ENCODE measurements around the gene KIAA0586. TPM values are rescaled to one million over a fixed set of nuclear protein-coding genes. Genes with fewer than 3 reads are reported as not detected.

KIAA0586 gene
- total RNA-seq, 4 donors from 2014 or later, result 3.6 to 37.5 (median 15.0) TPM

DNA sequence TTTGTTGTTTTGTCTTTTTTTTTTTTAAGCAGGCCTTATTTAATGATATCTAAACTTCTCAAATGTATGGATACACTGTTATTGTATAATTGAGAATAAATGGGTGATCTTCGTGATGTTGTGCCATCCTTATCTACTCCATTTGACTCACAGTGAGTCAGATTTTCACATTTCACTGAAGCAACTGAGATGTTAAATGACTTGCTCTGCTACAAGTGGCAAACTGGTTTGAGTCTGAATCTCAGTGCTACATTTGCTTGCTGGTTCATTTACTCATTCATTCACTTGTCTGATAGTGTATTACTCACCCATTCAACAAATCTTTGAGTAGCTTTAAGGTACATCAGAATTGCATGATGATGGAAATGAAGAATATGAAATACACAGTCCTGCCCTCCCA lies 2.6 kb downstream of the KIAA0586 start:
- Histone ChIP-seq H3K9me3 (no peaks in the 10 kb centered on the region), H3K27me3 (no peaks in the 10 kb centered on the region), H3K4me1 (no peaks in the 10 kb centered on the region), H3K36me3 (no peaks in the 10 kb centered on the region), H3K4me3 (no peak overlapping the region), H3K27ac (no peak overlapping the region)
- TF ChIP-seq POLR2A (IDR thresholded peaks at IDR 0.05), result no peak
- TF ChIP-seq, protein P1, sequence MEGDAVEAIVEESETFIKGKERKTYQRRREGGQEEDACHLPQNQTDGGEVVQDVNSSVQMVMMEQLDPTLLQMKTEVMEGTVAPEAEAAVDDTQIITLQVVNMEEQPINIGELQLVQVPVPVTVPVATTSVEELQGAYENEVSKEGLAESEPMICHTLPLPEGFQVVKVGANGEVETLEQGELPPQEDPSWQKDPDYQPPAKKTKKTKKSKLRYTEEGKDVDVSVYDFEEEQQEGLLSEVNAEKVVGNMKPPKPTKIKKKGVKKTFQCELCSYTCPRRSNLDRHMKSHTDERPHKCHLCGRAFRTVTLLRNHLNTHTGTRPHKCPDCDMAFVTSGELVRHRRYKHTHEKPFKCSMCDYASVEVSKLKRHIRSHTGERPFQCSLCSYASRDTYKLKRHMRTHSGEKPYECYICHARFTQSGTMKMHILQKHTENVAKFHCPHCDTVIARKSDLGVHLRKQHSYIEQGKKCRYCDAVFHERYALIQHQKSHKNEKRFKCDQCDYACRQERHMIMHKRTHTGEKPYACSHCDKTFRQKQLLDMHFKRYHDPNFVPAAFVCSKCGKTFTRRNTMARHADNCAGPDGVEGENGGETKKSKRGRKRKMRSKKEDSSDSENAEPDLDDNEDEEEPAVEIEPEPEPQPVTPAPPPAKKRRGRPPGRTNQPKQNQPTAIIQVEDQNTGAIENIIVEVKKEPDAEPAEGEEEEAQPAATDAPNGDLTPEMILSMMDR (IDR thresholded peaks at IDR 0.05), result no peak
- intact Hi-C loops (cut with DNase I; ENCODE audit: low total_unique reads), result no loop called here
- no peak for DNase-seq

DNA sequence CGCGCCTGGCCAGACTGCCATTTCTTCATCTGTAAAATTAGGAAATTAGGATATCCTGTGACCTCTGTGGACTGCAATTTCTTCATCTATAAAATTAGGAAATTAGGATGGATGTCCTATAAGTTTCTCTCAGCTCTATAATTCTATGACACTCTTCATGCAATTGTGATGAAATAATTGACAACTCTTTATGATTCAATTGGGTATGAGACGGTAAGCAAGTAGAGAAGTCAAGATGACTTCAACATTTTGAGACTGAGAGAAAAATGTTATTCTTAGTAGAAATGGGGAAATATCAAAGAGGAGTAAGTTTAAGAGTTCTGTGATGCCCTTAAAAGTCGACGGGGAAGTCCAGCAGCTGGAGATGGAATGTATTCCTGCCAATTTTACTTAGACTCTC lies 12.0 kb downstream of the KIAA0586 start:
- H3K4me1 ChIP-seq, result no peaks in the 10 kb centered on the region
- H3K9me3 ChIP-seq, result no peaks in the 10 kb centered on the region
- no peaks in the 10 kb centered on the region for H3K27me3 ChIP-seq
- no peak overlapping the region for H3K4me3 ChIP-seq
- intact Hi-C loops (cut with DNase I; ENCODE audit: low total_unique reads), result no loop called here
- TF ChIP-seq POLR2A (IDR thresholded peaks at IDR 0.05), result no peak
- TF ChIP-seq, protein P1 (IDR thresholded peaks at IDR 0.05), result no peak
- no peak for DNase-seq
- no peak overlapping the region for H3K27ac ChIP-seq
- no peaks in the 10 kb centered on the region for H3K36me3 ChIP-seq

DNA sequence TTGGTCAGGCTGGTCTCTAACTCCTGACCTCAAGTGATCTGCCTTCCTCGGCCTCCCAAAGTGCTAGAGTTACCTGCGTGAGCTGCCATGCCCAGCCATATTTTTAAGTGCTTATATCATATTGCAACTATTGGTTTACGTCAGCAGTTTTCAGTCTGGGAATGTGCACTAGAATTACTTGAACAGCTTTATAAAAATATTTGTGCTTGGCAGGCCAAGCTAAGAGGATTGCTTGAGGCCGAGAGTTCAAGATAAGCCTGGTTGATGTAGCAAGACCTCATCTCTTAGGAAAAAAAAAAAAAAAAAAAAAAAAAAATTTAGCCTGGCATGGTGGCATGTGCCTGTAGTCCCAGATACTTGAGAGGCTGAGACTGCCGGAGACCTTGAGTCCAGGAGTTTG lies 17.1 kb downstream of the KIAA0586 start:
- intact Hi-C loops (cut with DNase I; ENCODE audit: low total_unique reads), result no loop called here
- Histone ChIP-seq H3K4me1 (no peaks in the 10 kb centered on the region), H3K9me3 (no peaks in the 10 kb centered on the region), H3K27me3 (no peaks in the 10 kb centered on the region), H3K36me3 (no peaks in the 10 kb centered on the region), H3K27ac (no peak overlapping the region), H3K4me3 (no peak overlapping the region)
- TF ChIP-seq, protein P1 (IDR thresholded peaks at IDR 0.05), result no peak
- TF ChIP-seq POLR2A (IDR thresholded peaks at IDR 0.05), result no peak
- no peak for DNase-seq

DNA sequence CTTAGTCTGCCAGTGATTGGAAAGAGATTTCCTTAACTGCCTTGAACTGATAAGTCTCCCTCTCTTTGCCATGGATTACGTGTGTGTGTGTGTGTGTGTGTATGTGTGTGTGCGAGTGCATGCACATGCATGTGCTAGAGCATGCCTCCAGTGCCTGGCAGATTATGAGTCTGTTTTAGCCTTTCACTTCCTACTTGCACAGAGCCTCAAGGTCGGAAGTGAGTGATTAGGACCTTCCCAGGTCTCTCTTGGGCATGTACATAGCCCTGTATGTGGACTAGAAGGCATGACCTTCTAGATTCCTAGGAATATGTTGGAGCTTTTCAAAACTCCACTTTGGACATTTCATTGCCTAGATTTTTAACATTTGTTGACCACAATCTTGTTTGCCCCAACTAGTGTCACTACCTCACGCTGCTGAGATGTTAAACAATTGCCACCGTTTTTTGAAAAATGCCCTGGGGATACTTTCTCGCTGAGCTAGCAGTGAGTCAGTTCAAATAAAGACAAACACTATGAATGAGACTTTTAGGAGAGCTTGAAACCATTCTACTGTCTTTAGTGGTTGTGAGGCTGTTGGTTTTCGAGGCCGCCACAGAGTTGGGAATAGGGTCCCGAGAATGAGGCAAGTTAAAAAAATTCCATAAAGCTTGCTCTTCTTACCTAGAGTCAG lies 28.2 kb downstream of the KIAA0586 start:
- H3K4me3 ChIP-seq, result no peak overlapping the region
- no peaks in the 10 kb centered on the region for H3K4me1 ChIP-seq
- no peak for DNase-seq
- no peaks in the 10 kb centered on the region for H3K9me3 ChIP-seq
- no peak overlapping the region for H3K27ac ChIP-seq
- H3K36me3 ChIP-seq, result no peaks in the 10 kb centered on the region
- intact Hi-C loops (cut with DNase I; ENCODE audit: low total_unique reads), result no loop called here
- TF ChIP-seq POLR2A (IDR thresholded peaks at IDR 0.05), result no peak
- TF ChIP-seq, protein P1 (IDR thresholded peaks at IDR 0.05), result no peak
- no peaks in the 10 kb centered on the region for H3K27me3 ChIP-seq

DNA sequence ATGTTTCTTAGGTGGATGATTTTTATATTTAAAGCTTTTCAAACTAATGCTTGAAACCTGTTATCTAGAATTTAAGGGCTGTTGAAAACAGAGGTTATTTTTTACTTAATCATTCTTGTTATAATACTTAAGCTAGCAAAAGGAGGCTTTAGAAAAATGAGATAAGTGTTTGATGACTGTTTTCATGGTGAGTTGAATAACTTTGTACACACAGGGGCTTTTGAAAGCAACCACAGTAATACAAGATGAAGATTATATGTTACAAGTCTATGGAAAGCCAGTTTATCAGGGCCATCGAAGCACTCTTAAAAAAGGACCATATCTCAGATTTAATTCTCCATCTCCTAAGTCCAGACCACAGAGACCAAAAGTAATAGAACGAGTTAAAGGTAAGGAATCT lies 33.3 kb downstream of the KIAA0586 start:
- intact Hi-C loops (cut with DNase I; ENCODE audit: low total_unique reads), result no loop called here

More for the DNA sequence above, 33.3 kb downstream of the KIAA0586 start:
- no peak for DNase-seq
- Histone ChIP-seq H3K36me3 (no peaks in the 10 kb centered on the region), H3K4me1 (no peaks in the 10 kb centered on the region), H3K27ac (no peak overlapping the region), H3K27me3 (no peaks in the 10 kb centered on the region), H3K9me3 (no peaks in the 10 kb centered on the region), H3K4me3 (no peak overlapping the region)
- TF ChIP-seq, protein P1 (IDR thresholded peaks at IDR 0.05), result no peak
- no peak for TF ChIP-seq POLR2A (IDR thresholded peaks at IDR 0.05)
